Duodenal mucosa (tissue), 2 donors: ENCODE data around the gene NPAS3.

Experiments
- H3K27ac ChIP-seq: one replicate; pipeline ENCODE4 v1.7.0; 2013; ENCODE audit warnings: low read depth, low read length
- H3K27me3 ChIP-seq, 2 donors: one replicate each; pipeline ENCODE4 v1.7.0; 2013; ENCODE audit warnings: low read length in 2 of 2, control low read depth in 1 of 2; ENCODE audit not compliant: insufficient read depth in 2 of 2, control insufficient read depth in 1 of 2
- H3K36me3 ChIP-seq, 2 donors: one replicate each; pipeline ENCODE4 v1.7.0; 2013; ENCODE audit warnings: low read length in 2 of 2, control low read depth in 1 of 2; ENCODE audit not compliant: insufficient read depth in 2 of 2, control insufficient read depth in 1 of 2
- H3K4me1 ChIP-seq, 2 donors: one replicate each; pipeline ENCODE4 v1.7.0; 2013; ENCODE audit warnings: low read length in 2 of 2, control low read depth in 1 of 2; ENCODE audit not compliant: insufficient read depth in 2 of 2, control insufficient read depth in 1 of 2
- H3K4me3 ChIP-seq, 2 donors: one replicate each; pipeline ENCODE4 v1.7.0; 2013; ENCODE audit warnings: low read length in 2 of 2, low read depth in 1 of 2
- H3K9ac ChIP-seq, 2 donors: one replicate each; pipeline ENCODE4 v1.7.0; 2013; ENCODE audit warnings: low read length in 2 of 2, low read depth in 1 of 2
- H3K9me3 ChIP-seq, 2 donors: one replicate each; pipeline ENCODE4 v1.7.0; 2013; ENCODE audit warnings: low read length in 2 of 2, control low read depth in 1 of 2; ENCODE audit not compliant: control insufficient read depth in 1 of 2

The NPAS3 gene

DNA sequence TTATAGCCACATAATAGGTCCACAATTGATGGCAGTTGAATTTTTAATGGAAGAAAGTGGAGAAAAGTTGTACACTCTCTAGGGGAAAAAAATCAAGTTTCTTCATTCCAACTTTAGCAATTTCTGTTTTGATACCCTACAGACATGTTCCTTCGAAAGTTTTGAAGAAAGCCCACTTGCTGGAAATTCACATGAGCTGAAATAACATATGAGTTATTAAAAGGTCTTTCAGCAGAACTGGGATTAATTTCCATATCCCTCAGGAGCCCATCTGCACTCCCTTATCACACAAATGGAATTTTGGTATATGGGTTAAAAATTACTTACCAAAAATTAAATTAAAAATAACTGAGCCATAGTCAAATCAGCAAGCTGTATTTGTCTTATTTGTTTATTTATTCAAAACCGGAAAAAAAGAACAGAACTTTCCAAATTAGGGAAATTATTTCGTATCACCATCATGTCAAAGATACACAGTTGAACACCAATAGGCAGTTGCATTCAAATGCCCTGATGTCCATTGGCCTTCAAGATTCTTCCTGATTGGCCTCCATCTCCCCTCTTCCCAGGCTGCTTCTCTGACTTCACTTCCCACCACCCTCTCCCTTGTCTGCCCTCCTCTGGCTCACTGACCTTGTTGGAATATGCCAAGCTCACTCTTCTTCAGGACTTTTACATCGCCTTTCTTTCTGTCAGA is 566.7 kb downstream of the NPAS3 start:
- Histone ChIP-seq H3K36me3 (no peaks in the 10 kb centered on the region), H3K27me3 (no peaks in the 10 kb centered on the region), H3K9ac (no peak overlapping the region), H3K27ac (no peak overlapping the region), H3K9me3 (no peaks in the 10 kb centered on the region), H3K4me1 (no peaks in the 10 kb centered on the region), H3K4me3 (no peak overlapping the region)

DNA sequence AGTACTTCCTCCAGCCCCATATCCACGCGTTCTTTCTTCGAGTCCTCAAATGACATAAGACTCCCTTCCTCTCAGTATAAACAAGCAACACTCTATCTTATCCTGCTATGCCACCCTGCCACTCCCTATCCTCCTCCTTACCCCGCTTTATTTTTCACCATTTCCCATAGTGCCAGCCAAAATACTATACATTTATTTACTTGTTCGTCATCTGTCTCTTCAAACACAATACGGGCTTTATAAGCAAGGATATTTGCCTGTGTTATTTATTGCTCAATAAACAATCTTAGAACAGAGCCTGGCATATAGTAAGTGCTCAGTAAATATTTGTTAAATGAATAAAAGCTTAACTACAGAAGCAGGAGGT is 567.3 kb downstream of the NPAS3 start:
- no peaks in the 10 kb centered on the region for H3K4me1 ChIP-seq
- no peak overlapping the region for H3K4me3 ChIP-seq
- H3K9me3 ChIP-seq: no peaks in the 10 kb centered on the region
- no peaks in the 10 kb centered on the region for H3K27me3 ChIP-seq
- no peak overlapping the region for H3K9ac ChIP-seq
- no peaks in the 10 kb centered on the region for H3K36me3 ChIP-seq
- H3K27ac ChIP-seq: no peak overlapping the region

DNA sequence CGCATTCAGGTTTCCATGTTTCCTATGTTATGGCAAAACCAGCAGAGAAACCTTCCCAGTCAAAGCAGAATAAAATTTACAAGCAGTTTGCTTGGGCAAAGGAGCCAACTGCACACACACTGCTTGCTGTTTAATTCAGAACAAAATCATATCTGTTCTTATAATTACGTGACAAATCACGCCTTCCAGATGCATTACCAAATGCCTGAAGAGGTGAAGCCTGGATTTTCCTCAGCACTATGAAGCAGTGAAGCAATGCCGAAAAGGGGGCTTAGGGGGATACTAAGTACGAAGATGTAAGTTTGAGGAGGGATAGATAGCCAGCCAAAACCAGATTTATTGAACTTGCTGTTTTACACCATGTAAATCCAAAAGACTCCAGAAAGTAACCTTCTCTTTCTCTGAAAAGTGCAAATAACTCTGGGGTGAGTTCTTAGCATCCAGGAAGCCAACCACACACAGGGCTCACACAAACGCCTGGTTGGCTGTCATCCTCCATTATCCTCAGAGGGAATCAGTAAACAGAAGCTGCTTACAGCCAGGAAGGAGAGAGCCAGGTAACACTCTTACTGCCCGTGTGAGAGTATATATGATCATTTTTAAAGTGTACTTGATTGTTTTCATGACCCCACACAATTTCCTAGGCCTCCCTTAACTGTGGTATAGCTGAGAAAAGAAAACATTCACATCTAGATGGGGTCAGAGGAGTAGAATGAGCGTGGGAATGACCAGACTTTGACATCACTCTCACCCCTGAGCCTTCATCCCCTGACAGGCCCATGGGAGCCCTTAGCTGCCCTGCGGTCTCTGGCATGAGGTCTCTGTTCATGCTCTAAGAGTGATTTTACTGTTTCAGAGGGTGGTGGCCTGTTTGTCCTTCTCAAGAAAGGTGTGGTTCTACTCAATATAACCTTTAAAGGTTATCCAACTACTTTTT is 569.7 kb downstream of the NPAS3 start:
- Histone ChIP-seq H3K27ac (no peak overlapping the region), H3K36me3 (no peaks in the 10 kb centered on the region), H3K4me3 (no peak overlapping the region), H3K9me3 (no peaks in the 10 kb centered on the region), H3K27me3 (no peaks in the 10 kb centered on the region), H3K9ac (no peak overlapping the region), H3K4me1 (no peaks in the 10 kb centered on the region)

DNA sequence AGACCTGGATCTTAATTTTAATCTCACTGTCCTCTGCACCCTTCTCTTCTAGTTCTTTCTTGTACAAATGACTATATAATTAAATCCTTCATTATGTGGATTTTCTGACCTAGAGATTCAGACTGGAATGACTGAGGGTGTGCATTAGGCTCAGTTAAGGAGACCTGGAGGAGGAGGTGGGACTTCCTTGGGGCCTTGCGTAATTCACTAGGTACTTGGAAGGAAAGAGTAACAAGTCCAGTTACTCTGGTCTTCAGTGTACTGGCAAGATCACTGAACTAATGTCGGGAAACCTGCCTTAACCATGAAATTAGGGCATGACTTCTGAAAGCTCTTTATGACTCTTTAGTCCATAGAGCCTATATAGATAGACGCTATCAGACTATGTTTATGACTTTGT is 570.8 kb downstream of the NPAS3 start:
- no peak overlapping the region for H3K27ac ChIP-seq
- H3K9ac ChIP-seq: no peak overlapping the region
- no peaks in the 10 kb centered on the region for H3K4me1 ChIP-seq
- no peak overlapping the region for H3K4me3 ChIP-seq
- no peaks in the 10 kb centered on the region for H3K36me3 ChIP-seq
- no peaks in the 10 kb centered on the region for H3K9me3 ChIP-seq
- H3K27me3 ChIP-seq: no peaks in the 10 kb centered on the region

DNA sequence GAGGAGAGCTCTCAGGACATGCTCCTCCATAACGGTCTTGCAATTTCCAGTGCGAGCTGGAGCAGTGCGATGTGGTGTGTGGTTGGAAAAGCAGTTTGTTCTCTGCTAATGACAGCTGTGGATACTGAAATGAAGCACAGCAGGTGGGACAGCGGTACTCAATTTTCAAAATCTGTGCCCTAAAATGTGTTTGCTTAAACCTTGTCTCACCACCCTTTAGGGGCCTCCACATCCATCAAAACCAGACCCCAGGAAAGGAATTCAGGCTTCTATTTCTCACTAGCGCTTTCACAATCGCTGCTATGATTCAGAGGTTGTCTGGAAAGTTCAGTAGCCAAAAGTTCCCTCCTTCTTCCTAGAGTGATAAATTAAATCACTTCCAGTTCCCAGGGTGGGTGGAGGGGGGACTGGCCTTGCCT is 571.4 kb downstream of the NPAS3 start:
- H3K36me3 ChIP-seq: no peaks in the 10 kb centered on the region
- H3K27me3 ChIP-seq: no peaks in the 10 kb centered on the region
- H3K9me3 ChIP-seq: no peaks in the 10 kb centered on the region
- H3K27ac ChIP-seq: no peak overlapping the region
- no peaks in the 10 kb centered on the region for H3K4me1 ChIP-seq
- H3K4me3 ChIP-seq: no peak overlapping the region
- no peak overlapping the region for H3K9ac ChIP-seq

DNA sequence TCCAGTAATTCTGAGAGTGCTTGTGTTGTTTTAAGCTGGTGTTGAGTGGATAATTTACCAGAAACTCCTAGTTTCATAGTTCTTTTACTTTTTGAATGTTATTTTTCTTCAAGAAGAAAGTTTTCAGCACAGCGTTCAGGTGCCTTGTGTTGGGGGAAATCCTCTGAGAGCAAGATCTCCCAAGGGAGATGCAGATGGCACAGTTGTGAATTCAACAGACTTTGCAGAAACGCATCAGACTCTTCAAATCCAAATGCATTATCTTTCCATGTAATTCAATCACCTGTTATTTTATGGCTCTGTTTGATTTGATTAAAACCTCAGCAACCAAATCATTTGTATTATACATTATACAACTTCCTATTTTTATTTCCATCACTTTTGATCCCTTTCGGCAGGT is 572.3 kb downstream of the NPAS3 start:
- H3K27ac ChIP-seq: no peak overlapping the region
- H3K9me3 ChIP-seq: no peaks in the 10 kb centered on the region
- no peaks in the 10 kb centered on the region for H3K4me1 ChIP-seq
- no peaks in the 10 kb centered on the region for H3K27me3 ChIP-seq
- no peaks in the 10 kb centered on the region for H3K36me3 ChIP-seq
- no peak overlapping the region for H3K4me3 ChIP-seq
- H3K9ac ChIP-seq: no peak overlapping the region

DNA sequence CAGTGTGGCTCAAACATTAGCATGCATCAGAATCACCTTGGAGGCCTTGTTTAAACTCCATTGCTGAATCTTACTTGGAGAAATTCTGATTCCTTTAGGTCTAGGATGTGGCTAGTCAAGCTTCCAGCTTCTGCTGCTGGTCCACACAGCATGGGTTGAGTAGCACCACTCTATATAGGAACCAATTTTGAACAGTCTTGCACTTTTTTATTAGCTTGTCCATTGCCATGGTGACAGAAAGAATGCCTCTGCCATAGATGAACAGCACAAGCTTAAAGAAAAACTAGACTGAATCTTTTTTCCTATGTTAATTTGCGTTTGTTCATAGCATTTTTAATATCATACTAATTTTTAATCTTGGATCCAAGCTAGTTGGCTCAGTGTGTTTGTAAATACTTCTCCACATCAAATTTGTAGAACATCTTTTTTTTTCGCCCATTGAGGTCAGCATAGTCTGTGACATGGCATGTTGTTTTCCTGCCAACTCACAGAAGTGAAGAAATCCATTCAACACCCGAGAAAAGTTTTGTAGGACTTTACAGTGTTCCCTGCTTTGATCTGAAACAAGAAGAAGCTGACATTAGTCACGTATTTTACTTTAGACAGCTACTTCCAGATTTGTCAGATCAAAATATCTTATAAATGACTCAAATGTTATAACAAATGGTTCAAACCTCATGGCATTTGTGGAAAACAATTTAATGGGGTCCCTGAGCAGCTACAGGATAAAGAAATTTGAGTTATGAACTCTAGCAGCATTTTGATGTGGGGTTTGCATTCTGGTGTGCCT is 573.4 kb downstream of the NPAS3 start:
- Histone ChIP-seq H3K4me3 (no peak overlapping the region), H3K27ac (no peak overlapping the region), H3K9me3 (no peaks in the 10 kb centered on the region), H3K4me1 (no peaks in the 10 kb centered on the region), H3K36me3 (no peaks in the 10 kb centered on the region), H3K27me3 (no peaks in the 10 kb centered on the region), H3K9ac (no peak overlapping the region)

DNA sequence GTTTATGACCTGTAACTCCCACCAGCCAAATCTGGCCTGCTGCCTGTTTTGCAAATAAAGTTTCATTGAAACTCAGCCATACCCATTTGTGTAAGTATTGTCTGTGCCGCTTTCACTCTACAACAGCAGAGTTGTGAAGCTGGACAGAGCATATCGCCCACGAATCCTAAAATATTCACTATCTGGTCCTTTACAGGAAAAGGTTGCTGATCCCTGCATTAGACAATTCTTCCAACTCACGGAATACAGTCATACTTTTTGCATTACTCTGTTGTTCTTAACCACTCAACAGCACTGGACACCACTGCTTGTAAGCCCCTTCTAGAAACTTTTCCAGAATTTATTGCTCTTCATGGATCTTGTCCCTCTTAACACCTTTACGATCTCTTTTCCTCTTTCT is 576.8 kb downstream of the NPAS3 start:
- Histone ChIP-seq H3K27me3 (no peaks in the 10 kb centered on the region), H3K36me3 (no peaks in the 10 kb centered on the region), H3K27ac (no peak overlapping the region), H3K9ac (no peak overlapping the region), H3K4me3 (no peak overlapping the region), H3K9me3 (no peaks in the 10 kb centered on the region), H3K4me1 (no peaks in the 10 kb centered on the region)

DNA sequence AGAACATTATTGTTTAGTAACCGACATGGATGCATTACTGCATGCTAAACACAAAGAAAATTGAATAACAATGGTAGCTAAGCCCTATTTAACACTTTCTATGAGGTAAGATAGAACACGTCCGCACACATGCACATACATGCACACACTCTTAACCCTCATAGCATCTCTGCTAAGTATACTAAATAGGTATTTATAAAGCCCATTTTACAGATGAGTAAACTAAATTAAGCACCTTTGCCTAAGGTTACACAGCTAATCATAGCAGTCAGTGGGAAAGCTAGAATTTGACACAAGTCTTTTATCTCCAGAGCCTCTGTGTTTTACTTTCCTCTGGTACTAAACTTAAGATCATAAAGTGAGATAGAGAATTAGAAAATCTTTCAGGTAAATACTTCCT is 577.2 kb downstream of the NPAS3 start:
- H3K36me3 ChIP-seq: no peaks in the 10 kb centered on the region
- no peaks in the 10 kb centered on the region for H3K27me3 ChIP-seq
- no peaks in the 10 kb centered on the region for H3K4me1 ChIP-seq
- H3K9me3 ChIP-seq: no peaks in the 10 kb centered on the region
- H3K4me3 ChIP-seq: no peak overlapping the region
- H3K27ac ChIP-seq: no peak overlapping the region
- H3K9ac ChIP-seq: no peak overlapping the region

DNA sequence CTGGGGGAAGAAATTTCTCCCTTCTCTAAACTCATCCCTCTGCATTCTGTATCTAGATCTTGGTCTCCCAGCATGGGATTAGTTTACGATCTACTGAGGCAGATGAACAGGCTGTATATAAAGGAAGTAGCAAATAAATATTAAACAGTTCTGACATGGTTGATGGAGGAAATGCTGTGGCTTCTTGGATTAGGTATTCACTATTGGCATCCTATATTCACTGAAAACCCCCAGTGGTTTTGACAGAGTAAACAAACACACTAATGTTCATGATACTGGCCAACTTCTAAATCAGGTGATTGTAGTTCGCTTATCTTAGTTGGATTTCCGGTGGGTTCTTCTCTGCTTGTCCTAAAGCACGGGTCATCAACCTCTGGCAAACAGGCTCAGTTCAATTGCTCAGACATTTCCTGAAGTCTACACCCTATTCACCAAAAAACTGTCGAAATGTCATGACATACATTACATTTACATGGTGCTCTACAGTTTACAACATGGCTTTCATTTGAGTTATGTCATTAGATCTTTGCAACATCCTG is 578.3 kb downstream of the NPAS3 start:
- H3K27ac ChIP-seq: no peak overlapping the region
- no peak overlapping the region for H3K9ac ChIP-seq
- no peaks in the 10 kb centered on the region for H3K4me1 ChIP-seq
- H3K9me3 ChIP-seq: no peaks in the 10 kb centered on the region
- H3K36me3 ChIP-seq: no peaks in the 10 kb centered on the region
- H3K27me3 ChIP-seq: no peaks in the 10 kb centered on the region
- no peak overlapping the region for H3K4me3 ChIP-seq
